Ovary (tissue), 3 donors: ENCODE results near the gene VTN.

Experiments used
- CTCF ChIP-seq, 3 donors: fragments of 450-650 bp in 2 of 3; fragments of 200-600 bp in 1 of 3; IDR thresholded peaks; one replicate each; pipeline versions ENCODE4 v1.5.1 to v1.8.0; 2016 to 2022; ENCODE audit warnings: antibody characterized with exemption in 3 of 3, mild to moderate bottlenecking in 1 of 3
- EP300 ChIP-seq: sonication (generic); formaldehyde crosslinking; IDR thresholded peaks from one replicate; pipeline ENCODE4 v1.6.1; 2017; ENCODE audit warnings: antibody characterized with exemption
- donor health status: DM: no; HTN: no; CAD: no.

GRCh38 chr17:28342313-28342712 lies 27.8 kb downstream of the VTN start:
- TF ChIP-seq EP300: no peak
- TF ChIP-seq CTCF (IDR thresholded peaks at IDR 0.05): no peak
